SK-N-SH (cell line): Measurements from ENCODE around the gene SHH.

Experiments used
- CTCF ChIP-seq: fragments of 200-600 bp; sonication (generic); IDR thresholded peaks from 2 replicates; pipeline ENCODE4 v1.6.1; 2017; ENCODE audit warnings: antibody characterized with exemption, mild to moderate bottlenecking, moderate library complexity
- ELF1 ChIP-seq: IDR thresholded peaks from 2 replicates; pipeline ENCODE4 v1.4.0; 2012
- EP300 ChIP-seq, 2 experiments: IDR thresholded peaks; 2 replicates each; pipeline versions ENCODE4 v1.4.0 to v1.6.1; 2012; ENCODE audit warnings: borderline replicate concordance in 1 of 2, low read depth in 1 of 2, low read length in 1 of 2
- GABPA ChIP-seq: IDR thresholded peaks from 2 replicates; pipeline ENCODE4 v1.4.0; 2012; ENCODE audit warnings: low read depth, mild to moderate bottlenecking
- JUND ChIP-seq: IDR thresholded peaks from 2 replicates; pipeline ENCODE4 v1.4.0; 2012
- MAX ChIP-seq: IDR thresholded peaks from 2 replicates; pipeline ENCODE4 v1.4.0; 2012; ENCODE audit warnings: low read depth
- POLR2AphosphoS5 ChIP-seq: IDR thresholded peaks from 2 replicates; pipeline ENCODE4 v1.6.1; 2012; ENCODE audit warnings: low read depth, low read length
- RAD21 ChIP-seq: IDR thresholded peaks from 2 replicates; pipeline ENCODE4 v1.6.1; 2012; ENCODE audit warnings: mild to moderate bottlenecking, low read length
- RCOR1 ChIP-seq: fragments of 150-350 bp; IDR thresholded peaks from 2 replicates; pipeline ENCODE4 v1.6.1; 2017; ENCODE audit warnings: antibody characterized with exemption, low read length
- REST ChIP-seq: IDR thresholded peaks from 2 replicates; pipeline ENCODE4 v1.6.1; 2012; ENCODE audit warnings: mild to moderate bottlenecking, low read depth, low read length, moderate library complexity
- TEAD4 ChIP-seq: IDR thresholded peaks from 2 replicates; pipeline ENCODE4 v1.4.0; 2012; ENCODE audit warnings: mild to moderate bottlenecking, borderline replicate concordance; ENCODE audit not compliant: insufficient read depth
- ZBTB33 ChIP-seq: IDR thresholded peaks from 2 replicates; pipeline ENCODE4 v1.4.0; 2012; ENCODE audit warnings: low read depth, borderline replicate concordance

GRCh38 chr7:155788616-155789000 is 23.7 kb downstream of the SHH start:
- TF ChIP-seq EP300 (IDR thresholded peaks at IDR 0.05; ENCODE audit: borderline replicate concordance in 1 of 2, low read depth in 1 of 2, low read length in 1 of 2): no peak
- no peak for TF ChIP-seq MAX
- TF ChIP-seq REST: no peak
- TF ChIP-seq ELF1: no peak
- no peak for TF ChIP-seq CTCF
- TF ChIP-seq RCOR1: no peak
- no peak for TF ChIP-seq GABPA
- TF ChIP-seq POLR2AphosphoS5: no peak
- TF ChIP-seq TEAD4: no peak
- no peak for TF ChIP-seq JUND
- TF ChIP-seq ZBTB33: no peak
- TF ChIP-seq RAD21: no peak
